Suprapubic skin (tissue), 4 donors: ENCODE results near the gene MATR3. TPM values are rescaled to one million over a fixed set of nuclear protein-coding genes. Genes with fewer than 3 reads are reported as not detected.
"Not testable (repeated sequence)": the region's sequence is repeated elsewhere in the genome, so short reads cannot be mapped to it uniquely, and the experiment has no call there.

ENCODE experiments used
- DNase-seq, 2 donors: peaks; one replicate each; pipeline ENCODE4 v3.0.0-alpha.2; 2019; ENCODE audit warnings: low spot score in 2 of 2
- H3K27ac ChIP-seq: fragments of 200-600 bp; sonication (generic); one replicate; pipeline ENCODE4 v1.5.1; 2019
- H3K27me3 ChIP-seq: fragments of 200-600 bp; sonication (generic); one replicate; pipeline ENCODE4 v1.5.1; 2019
- H3K36me3 ChIP-seq: fragments of 200-600 bp; sonication (generic); one replicate; pipeline ENCODE4 v1.5.1; 2019
- H3K4me1 ChIP-seq: fragments of 200-600 bp; sonication (generic); one replicate; pipeline ENCODE4 v1.5.1; 2019
- H3K4me3 ChIP-seq: fragments of 200-600 bp; sonication (generic); one replicate; pipeline ENCODE4 v1.5.1; 2019; ENCODE audit warnings: mild to moderate bottlenecking
- H3K9me3 ChIP-seq: fragments of 200-600 bp; sonication (generic); one replicate; pipeline ENCODE4 v1.5.1; 2019
- EP300 ChIP-seq: sonication (generic); formaldehyde crosslinking; IDR thresholded peaks from one replicate; pipeline ENCODE4 v1.6.1; 2017; ENCODE audit warnings: antibody characterized with exemption
- POLR2A ChIP-seq, 2 donors: fragments of 450-650 bp; IDR thresholded peaks; one replicate each; pipeline ENCODE4 v1.6.1; 2017; ENCODE audit warnings: antibody characterized with exemption in 2 of 2, mild to moderate bottlenecking in 2 of 2, moderate library complexity in 2 of 2
- POLR2AphosphoS5 ChIP-seq, 3 donors: sonication (generic); formaldehyde crosslinking; IDR thresholded peaks; one replicate each; pipeline ENCODE4 v1.6.1; 2017; ENCODE audit warnings: antibody characterized with exemption in 3 of 3
- WGBS: methylation state at CpG from one replicate; pipeline ENCODE4 v1.1.5; 2018; 5-methylcytosine and 5-hydroxymethylcytosine counted together
- total RNA-seq, 4 donors: library from RNA; depleted of rRNA; stranded (reverse); fragments of >200 nt; gene quantifications; one replicate each; pipeline ENCODE4 v1.1.0, GENCODE V29; 2016
- TF ChIP-seq, protein P1 (sequence below), 2 donors: fragments of 200-600 bp in 1 of 2; fragments of 450-650 bp in 1 of 2; sonication (generic) in 1 of 2; IDR thresholded peaks; one replicate each; pipeline ENCODE4 v1.5.1; 2016 to 2019; ENCODE audit warnings: antibody characterized with exemption in 2 of 2, mild to moderate bottlenecking in 1 of 2, moderate library complexity in 1 of 2

MATR3 gene
- total RNA-seq, 4 donors from 2014 or later = 115 to 192 (median 129) TPM

- Histone ChIP-seq H3K4me3 (no peak overlapping the region), H3K9me3 (no peaks in the 10 kb centered on the region), H3K4me1 (peaks cover 26% of the 10 kb centered on the region), H3K27me3 (no peaks in the 10 kb centered on the region), H3K27ac (no peak overlapping the region), H3K36me3 (no peaks in the 10 kb centered on the region)
- TF ChIP-seq EP300 (no peak), POLR2A (IDR thresholded peaks at IDR 0.05) (no peak), POLR2AphosphoS5 (IDR thresholded peaks at IDR 0.05) (no peak)
- TF ChIP-seq, protein P1, sequence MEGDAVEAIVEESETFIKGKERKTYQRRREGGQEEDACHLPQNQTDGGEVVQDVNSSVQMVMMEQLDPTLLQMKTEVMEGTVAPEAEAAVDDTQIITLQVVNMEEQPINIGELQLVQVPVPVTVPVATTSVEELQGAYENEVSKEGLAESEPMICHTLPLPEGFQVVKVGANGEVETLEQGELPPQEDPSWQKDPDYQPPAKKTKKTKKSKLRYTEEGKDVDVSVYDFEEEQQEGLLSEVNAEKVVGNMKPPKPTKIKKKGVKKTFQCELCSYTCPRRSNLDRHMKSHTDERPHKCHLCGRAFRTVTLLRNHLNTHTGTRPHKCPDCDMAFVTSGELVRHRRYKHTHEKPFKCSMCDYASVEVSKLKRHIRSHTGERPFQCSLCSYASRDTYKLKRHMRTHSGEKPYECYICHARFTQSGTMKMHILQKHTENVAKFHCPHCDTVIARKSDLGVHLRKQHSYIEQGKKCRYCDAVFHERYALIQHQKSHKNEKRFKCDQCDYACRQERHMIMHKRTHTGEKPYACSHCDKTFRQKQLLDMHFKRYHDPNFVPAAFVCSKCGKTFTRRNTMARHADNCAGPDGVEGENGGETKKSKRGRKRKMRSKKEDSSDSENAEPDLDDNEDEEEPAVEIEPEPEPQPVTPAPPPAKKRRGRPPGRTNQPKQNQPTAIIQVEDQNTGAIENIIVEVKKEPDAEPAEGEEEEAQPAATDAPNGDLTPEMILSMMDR (IDR thresholded peaks at IDR 0.05) = no peak
- no peak for DNase-seq
- WGBS = 78% methylated on average over 5 of the region's 5 CpGs
Measured at GRCh38 chr5:139268364-139269202, 25.0 kb upstream of the MATR3 start.

- H3K4me1 ChIP-seq = peaks cover 45% of the 10 kb centered on the region
- H3K4me3 ChIP-seq, DNase-seq, H3K27me3 ChIP-seq, H3K27ac ChIP-seq, H3K9me3 ChIP-seq, H3K36me3 ChIP-seq: not testable (repeated sequence)
- 89% methylated on average over 2 of the region's 2 CpGs for WGBS
Measured at GRCh38 chr5:139270718-139271117, 22.8 kb upstream of the MATR3 start.

GRCh38 chr5:139271201-139272027, 22.1 kb upstream of the MATR3 start:
- no peak overlapping the region for H3K4me3 ChIP-seq
- H3K4me1 ChIP-seq = peaks cover 52% of the 10 kb centered on the region
- H3K36me3 ChIP-seq = no peaks in the 10 kb centered on the region
- TF ChIP-seq POLR2AphosphoS5 (IDR thresholded peaks at IDR 0.05) (no peak), POLR2A (IDR thresholded peaks at IDR 0.05) (no peak), EP300 (no peak)
- TF ChIP-seq, protein P1 (IDR thresholded peaks at IDR 0.05) = no peak
- H3K27ac ChIP-seq = no peak overlapping the region
- 40% methylated on average over 4 of the region's 4 CpGs for WGBS
- H3K27me3 ChIP-seq = no peaks in the 10 kb centered on the region
- no peaks in the 10 kb centered on the region for H3K9me3 ChIP-seq
- no peak for DNase-seq

DNA sequence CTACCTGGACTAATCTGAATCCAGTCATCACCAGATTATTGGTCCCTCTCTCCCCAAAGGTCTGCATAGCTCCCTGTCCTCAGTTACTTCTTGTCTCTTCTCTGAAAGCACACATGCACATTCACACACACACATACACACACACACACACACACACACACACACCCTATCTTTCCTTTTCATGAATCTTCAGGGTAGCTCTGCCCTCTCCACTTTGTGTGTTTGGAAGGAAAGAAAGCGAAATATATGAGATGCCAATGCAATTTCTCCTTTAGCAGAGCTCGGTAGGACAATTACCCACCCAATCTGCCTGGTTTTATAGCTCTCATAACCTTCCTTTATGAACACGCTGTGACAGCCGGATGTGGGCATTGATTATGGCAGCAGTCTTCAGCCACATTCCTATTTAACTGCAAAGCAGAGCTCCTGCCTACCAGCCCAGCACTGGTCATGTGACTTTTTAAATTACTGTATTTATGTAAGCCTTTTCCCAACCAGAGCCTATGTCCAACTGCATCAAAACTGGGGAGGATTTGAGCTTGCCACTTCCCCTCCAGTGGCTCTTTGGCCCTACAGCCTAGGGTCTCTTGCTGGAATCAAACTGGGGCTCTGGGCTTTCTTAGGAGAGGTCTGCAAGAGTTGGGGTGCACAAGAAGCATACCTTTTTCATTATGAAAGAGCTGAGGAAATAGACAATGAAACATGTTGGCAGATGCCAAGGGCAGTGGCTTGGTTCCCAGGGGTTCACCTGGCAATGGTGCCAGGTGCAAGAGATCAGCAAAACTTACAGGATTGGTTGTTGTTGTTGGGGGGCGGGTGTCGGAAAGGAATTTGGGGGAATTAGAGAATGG, 20.8 kb upstream of the MATR3 start:
- peak overlapping the region; percentile 52 for H3K4me3 ChIP-seq
- no peaks in the 10 kb centered on the region for H3K36me3 ChIP-seq
- TF ChIP-seq EP300 (no peak), POLR2A (IDR thresholded peaks at IDR 0.05) (no peak), POLR2AphosphoS5 (IDR thresholded peaks at IDR 0.05) (no peak)
- TF ChIP-seq, protein P1 (IDR thresholded peaks at IDR 0.05) = no peak
- H3K9me3 ChIP-seq = no peaks in the 10 kb centered on the region
- peak overlapping the region; percentile 69 for H3K27ac ChIP-seq
- no peak for DNase-seq
- WGBS = 52% methylated on average over 6 of the region's 6 CpGs
- H3K4me1 ChIP-seq = peaks cover 64% of the 10 kb centered on the region
- no peaks in the 10 kb centered on the region for H3K27me3 ChIP-seq

- no peak for DNase-seq
- H3K36me3 ChIP-seq = peaks cover under 1% of the 10 kb centered on the region
- H3K4me3 ChIP-seq = peak overlapping the region; percentile 52
- H3K9me3 ChIP-seq = no peaks in the 10 kb centered on the region
- peak overlapping the region; percentile 69 for H3K27ac ChIP-seq
- H3K4me1 ChIP-seq = peaks cover 66% of the 10 kb centered on the region
- WGBS = 16% methylated on average over 3 of the region's 3 CpGs
- H3K27me3 ChIP-seq = no peaks in the 10 kb centered on the region
- no peak for TF ChIP-seq EP300
- TF ChIP-seq, protein P1 (IDR thresholded peaks at IDR 0.05) = no peak
- no peak for TF ChIP-seq POLR2A (IDR thresholded peaks at IDR 0.05)
- TF ChIP-seq POLR2AphosphoS5 (IDR thresholded peaks at IDR 0.05) = no peak
Measured at GRCh38 chr5:139273322-139273571, 20.3 kb upstream of the MATR3 start.
